HepG2 (cell line): ENCODE measurements around the gene FKTN.

Experiments used
- HDAC1 ChIP-seq: sonication (generic); formaldehyde crosslinking; IDR thresholded peaks from 2 replicates; pipeline ENCODE4 v1.5.1; 2020; ENCODE audit warnings: mild to moderate bottlenecking, missing genetic modification reagents
- MED8 ChIP-seq: sonication (generic); formaldehyde crosslinking; IDR thresholded peaks from 2 replicates; pipeline ENCODE4 v1.8.1; 2023; ENCODE audit warnings: mild to moderate bottlenecking, missing genetic modification reagents; ENCODE audit not compliant: insufficient replicate concordance
- POLR2A ChIP-seq, 2 experiments: IDR thresholded peaks; 2 replicates each; pipeline ENCODE4 v1.6.1; 2011; ENCODE audit warnings: low read depth in 2 of 2, low read length in 2 of 2, mild to moderate bottlenecking in 1 of 2, moderate library complexity in 1 of 2; ENCODE audit not compliant: insufficient read depth in 1 of 2
- TGIF2 ChIP-seq: IDR thresholded peaks from 2 replicates; pipeline ENCODE4 v1.6.1; 2016; ENCODE audit warnings: control low read depth, missing compliant biosample characterization
- ZBTB4 ChIP-seq: sonication (generic); formaldehyde crosslinking; IDR thresholded peaks from 2 replicates; pipeline ENCODE4 v1.4.0; 2020; ENCODE audit warnings: missing genetic modification reagents, mild to moderate bottlenecking, borderline replicate concordance
- TF ChIP-seq, protein P1 (sequence below): sonication (generic); formaldehyde crosslinking; IDR thresholded peaks from 2 replicates; pipeline ENCODE4 v1.5.0; 2020; ENCODE audit warnings: mild to moderate bottlenecking, missing genetic modification reagents, moderate library complexity

GRCh38 chr9:105535920-105536668 lies 21.8 kb upstream of the FKTN start:
- TF ChIP-seq HDAC1 (CRISPR knock-in tag) (no peak), POLR2A (IDR thresholded peaks at IDR 0.05; ENCODE audit: insufficient read depth in 1 of 2, low read depth in 2 of 2, low read length in 2 of 2) (no peak), ZBTB4 (CRISPR knock-in tag) (no peak), TGIF2 (no peak), MED8 (CRISPR knock-in tag) (no peak)
- TF ChIP-seq, protein P1, sequence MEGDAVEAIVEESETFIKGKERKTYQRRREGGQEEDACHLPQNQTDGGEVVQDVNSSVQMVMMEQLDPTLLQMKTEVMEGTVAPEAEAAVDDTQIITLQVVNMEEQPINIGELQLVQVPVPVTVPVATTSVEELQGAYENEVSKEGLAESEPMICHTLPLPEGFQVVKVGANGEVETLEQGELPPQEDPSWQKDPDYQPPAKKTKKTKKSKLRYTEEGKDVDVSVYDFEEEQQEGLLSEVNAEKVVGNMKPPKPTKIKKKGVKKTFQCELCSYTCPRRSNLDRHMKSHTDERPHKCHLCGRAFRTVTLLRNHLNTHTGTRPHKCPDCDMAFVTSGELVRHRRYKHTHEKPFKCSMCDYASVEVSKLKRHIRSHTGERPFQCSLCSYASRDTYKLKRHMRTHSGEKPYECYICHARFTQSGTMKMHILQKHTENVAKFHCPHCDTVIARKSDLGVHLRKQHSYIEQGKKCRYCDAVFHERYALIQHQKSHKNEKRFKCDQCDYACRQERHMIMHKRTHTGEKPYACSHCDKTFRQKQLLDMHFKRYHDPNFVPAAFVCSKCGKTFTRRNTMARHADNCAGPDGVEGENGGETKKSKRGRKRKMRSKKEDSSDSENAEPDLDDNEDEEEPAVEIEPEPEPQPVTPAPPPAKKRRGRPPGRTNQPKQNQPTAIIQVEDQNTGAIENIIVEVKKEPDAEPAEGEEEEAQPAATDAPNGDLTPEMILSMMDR (CRISPR knock-in tag): no peak
